ENCODE data around the gene ICAM3. TPM values are rescaled to one million over a fixed set of nuclear protein-coding genes. Genes with fewer than 3 reads are reported as not detected.

ICAM3 gene
- total and polyA plus RNA-seq, 12 donors: 6.1 to 77.2 (median 16.8) TPM

- H3K27me3 ChIP-seq: no peaks in the 10 kb centered on the region
- no peak for DNase-seq
- no peak for TF ChIP-seq CTCF (IDR thresholded peaks at IDR 0.05)
- no peak overlapping the region for H3K27ac ChIP-seq
- no peaks in the 10 kb centered on the region for H3K9me3 ChIP-seq
- H3K36me3 ChIP-seq: peaks cover 0 to 100% (median 83%) of the 10 kb centered on the region in 9 donors
- no peak overlapping the region for H3K4me3 ChIP-seq
- ATAC-seq: no peak
- intact Hi-C loops (cut with DNase I): no loop called here
- 89 to 91% methylated on average over 11 of the region's 11 CpGs for WGBS, 2 donors
- peaks cover 0 to 4% (median under 1%) of the 10 kb centered on the region in 9 donors for H3K4me1 ChIP-seq
These were observed 18.0 kb downstream of the ICAM3 start for GRCh38 chr19:10321417-10321797.

GRCh38 chr19:10320602-10321416, 18.6 kb downstream of the ICAM3 start:
- ATAC-seq (peak in 1 of 8 donors; percentile 7), DNase-seq (no peak)
- no peaks in the 10 kb centered on the region for H3K9me3 ChIP-seq
- WGBS, 2 donors: 94 to 95% methylated on average over 29 to 32 of the region's 32 CpGs
- H3K27ac ChIP-seq: no peak overlapping the region
- TF ChIP-seq CTCF (IDR thresholded peaks at IDR 0.05): no peak
- peaks cover 0 to 98% (median 77%) of the 10 kb centered on the region in 9 donors for H3K36me3 ChIP-seq
- H3K4me3 ChIP-seq: no peak overlapping the region
- H3K27me3 ChIP-seq: no peaks in the 10 kb centered on the region
- H3K4me1 ChIP-seq: peaks cover 4 to 10% (median 7%) of the 10 kb centered on the region in 9 donors
- intact Hi-C loops (cut with DNase I): no loop called here

GRCh38 chr19:10318807-10319682, 20.4 kb downstream of the ICAM3 start:
- Histone ChIP-seq H3K4me1 (peaks cover 4 to 22% (median 17%) of the 10 kb centered on the region in 9 donors), H3K27ac (no peak overlapping the region), H3K4me3 (no peak overlapping the region), H3K9me3 (no peaks in the 10 kb centered on the region), H3K27me3 (no peaks in the 10 kb centered on the region), H3K36me3 (peaks cover 0 to 84% (median 60%) of the 10 kb centered on the region in 9 donors)
- TF ChIP-seq CTCF (IDR thresholded peaks at IDR 0.05): no peak
- ATAC-seq (no peak), DNase-seq (no peak)
- 91 to 92% methylated on average over 13 of the region's 13 CpGs for WGBS, 2 donors
- intact Hi-C loops (cut with DNase I): loop anchor here in 1 of 10 donors (5.0 kb wide), 1 partner anchor 47 kb away; the partner anchor contains the start of gene ICAM1

- 92 to 95% methylated on average over 15 of the region's 15 CpGs for WGBS, 2 donors
These were observed 21.5 kb downstream of the ICAM3 start for GRCh38 chr19:10317857-10318462.

More at GRCh38 chr19:10317857-10318462, 21.5 kb downstream of the ICAM3 start:
- no peaks in the 10 kb centered on the region for H3K9me3 ChIP-seq
- H3K27ac ChIP-seq: no peak overlapping the region
- peaks cover 4 to 22% (median 17%) of the 10 kb centered on the region in 9 donors for H3K4me1 ChIP-seq
- no peaks in the 10 kb centered on the region for H3K27me3 ChIP-seq
- intact Hi-C loops (cut with DNase I): loop anchor here in 1 of 10 donors (5.0 kb wide), 1 partner anchor 46 kb away; the partner anchor contains the start of gene ICAM1
- DNase-seq (no peak), ATAC-seq (no peak)
- TF ChIP-seq CTCF (IDR thresholded peaks at IDR 0.05): no peak
- H3K4me3 ChIP-seq: no peak overlapping the region
- peaks cover 0 to 79% (median 49%) of the 10 kb centered on the region in 9 donors for H3K36me3 ChIP-seq

Data from heart right ventricle (tissue), 16 donors.